GM13977 (cell line): ENCODE measurements around the gene PDZD7.
A peak's percentile ranks its signal among the peaks of the same experiment; 100 is the strongest.

Experiments used
- DNase-seq: peaks from one replicate; pipeline ENCODE4 v3.0.0; 2012; ENCODE audit warnings: low spot score
- in situ Hi-C: fragments of 300-500 bp; cut with MboI; formaldehyde crosslinking; loops from one replicate; pipeline ENCODE4 v1.12.0; 2022; ENCODE audit warnings: low sequenced_read_pairs, low pct_unique_long_range_greater_than_20kb, mixed read lengths, inconsistent platforms; ENCODE audit not compliant: unreplicated experiment
- TF ChIP-seq, protein P1 (sequence below): IDR thresholded peaks from 2 replicates; pipeline ENCODE4 v1.5.1; 2012; ENCODE audit warnings: mild to moderate bottlenecking, control low read depth; ENCODE audit not compliant: insufficient read depth; ENCODE audit errors: extremely low read depth, missing control alignments

Gene PDZD7

DNA sequence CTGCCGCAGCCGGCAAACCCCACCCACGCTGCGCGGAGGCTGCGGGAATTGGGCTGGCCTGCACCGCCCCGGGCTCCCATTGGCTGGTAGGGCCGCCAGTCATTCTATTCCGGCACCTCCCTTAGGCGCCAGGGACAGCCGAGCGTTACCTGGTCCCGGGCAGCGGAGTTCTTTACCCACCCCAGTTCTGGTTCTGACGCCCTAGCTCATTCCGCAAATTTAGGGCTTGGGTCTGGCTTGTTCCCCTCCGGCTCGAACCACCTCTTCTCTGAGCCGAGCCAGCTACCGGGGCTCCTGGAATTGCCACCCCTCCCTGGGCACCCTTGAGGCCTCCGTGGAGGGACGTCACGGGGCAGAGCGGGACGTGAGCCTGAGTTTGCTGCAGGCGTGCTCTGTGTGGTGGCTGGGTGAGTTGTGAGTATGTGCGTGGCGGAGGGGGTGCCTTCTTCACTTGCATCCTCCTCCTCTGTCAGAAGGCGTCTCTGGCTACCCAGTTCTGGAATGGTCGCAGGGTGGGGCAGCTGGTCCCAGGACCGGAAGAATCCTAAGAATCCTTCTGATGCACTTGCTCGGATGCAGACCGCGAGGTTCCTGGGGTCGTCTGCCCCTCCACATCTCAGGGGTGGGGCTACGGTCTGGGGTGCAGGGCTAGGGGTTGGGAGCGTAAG, at the start of gene PDZD7, which contains the start of gene SFXN3:
Gene PDZD7, minus strand, starts transcription at position 2 of the 668 bp plus-strand sequence. CDS start 910 bp downstream, outside the sequence.
Gene SFXN3, plus strand, starts transcription at position 107 of the 668 bp plus-strand sequence. CDS start 3,461 bp downstream, outside the sequence.
- in situ Hi-C loops, result no loop called here
- TF ChIP-seq, protein P1, sequence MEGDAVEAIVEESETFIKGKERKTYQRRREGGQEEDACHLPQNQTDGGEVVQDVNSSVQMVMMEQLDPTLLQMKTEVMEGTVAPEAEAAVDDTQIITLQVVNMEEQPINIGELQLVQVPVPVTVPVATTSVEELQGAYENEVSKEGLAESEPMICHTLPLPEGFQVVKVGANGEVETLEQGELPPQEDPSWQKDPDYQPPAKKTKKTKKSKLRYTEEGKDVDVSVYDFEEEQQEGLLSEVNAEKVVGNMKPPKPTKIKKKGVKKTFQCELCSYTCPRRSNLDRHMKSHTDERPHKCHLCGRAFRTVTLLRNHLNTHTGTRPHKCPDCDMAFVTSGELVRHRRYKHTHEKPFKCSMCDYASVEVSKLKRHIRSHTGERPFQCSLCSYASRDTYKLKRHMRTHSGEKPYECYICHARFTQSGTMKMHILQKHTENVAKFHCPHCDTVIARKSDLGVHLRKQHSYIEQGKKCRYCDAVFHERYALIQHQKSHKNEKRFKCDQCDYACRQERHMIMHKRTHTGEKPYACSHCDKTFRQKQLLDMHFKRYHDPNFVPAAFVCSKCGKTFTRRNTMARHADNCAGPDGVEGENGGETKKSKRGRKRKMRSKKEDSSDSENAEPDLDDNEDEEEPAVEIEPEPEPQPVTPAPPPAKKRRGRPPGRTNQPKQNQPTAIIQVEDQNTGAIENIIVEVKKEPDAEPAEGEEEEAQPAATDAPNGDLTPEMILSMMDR, result no peak
- DNase-seq, result peak; percentile 97

- in situ Hi-C loops, result no loop called here
- TF ChIP-seq, protein P1, result no peak
- no peak for DNase-seq
Measured at GRCh38 chr10:101079874-101080273, 48.9 kb upstream of the PDZD7 start.

DNA sequence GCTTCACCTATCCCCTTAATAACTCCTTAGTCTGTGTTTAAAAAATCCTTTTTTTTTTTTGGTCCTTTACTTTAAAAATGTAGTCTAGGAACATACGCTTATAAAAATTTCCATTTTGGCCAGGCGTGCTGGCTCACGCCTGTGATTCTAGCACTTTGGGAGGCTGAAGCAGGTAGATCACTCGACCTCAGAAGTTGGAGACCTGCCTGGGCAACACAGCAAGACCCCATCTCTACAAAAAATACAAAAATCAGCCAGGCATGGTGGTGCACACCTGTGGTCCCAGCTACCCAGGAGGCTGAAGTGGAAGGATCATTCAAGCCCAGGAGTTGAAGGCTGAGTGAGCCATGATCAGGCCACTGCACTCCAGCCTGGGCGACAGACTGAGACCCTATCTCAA, 45.7 kb upstream of the PDZD7 start:
- no peak for DNase-seq
- TF ChIP-seq, protein P1, result no peak
- in situ Hi-C loops, result no loop called here

DNA sequence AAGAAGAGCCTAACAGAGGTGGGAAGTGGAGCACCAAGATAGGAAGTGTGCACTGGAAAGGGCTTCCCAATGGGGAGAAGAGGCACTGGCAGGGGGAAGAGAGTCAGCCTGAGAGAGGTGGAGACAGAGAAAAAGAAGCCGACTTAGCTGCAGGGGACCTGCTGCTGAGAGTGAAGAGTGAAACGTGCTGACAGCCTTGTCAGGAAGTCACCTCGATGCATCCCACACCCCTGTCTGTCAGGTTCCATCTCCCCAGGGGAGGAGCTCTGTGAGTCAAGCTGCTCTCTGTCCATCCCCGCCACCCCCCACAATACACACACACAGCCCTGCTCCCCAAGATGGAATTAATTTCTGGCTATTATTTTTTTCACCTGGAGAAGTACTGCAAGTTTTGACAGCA, 44.8 kb upstream of the PDZD7 start:
- TF ChIP-seq, protein P1, result no peak
- DNase-seq, result no peak
- in situ Hi-C loops, result no loop called here

DNA sequence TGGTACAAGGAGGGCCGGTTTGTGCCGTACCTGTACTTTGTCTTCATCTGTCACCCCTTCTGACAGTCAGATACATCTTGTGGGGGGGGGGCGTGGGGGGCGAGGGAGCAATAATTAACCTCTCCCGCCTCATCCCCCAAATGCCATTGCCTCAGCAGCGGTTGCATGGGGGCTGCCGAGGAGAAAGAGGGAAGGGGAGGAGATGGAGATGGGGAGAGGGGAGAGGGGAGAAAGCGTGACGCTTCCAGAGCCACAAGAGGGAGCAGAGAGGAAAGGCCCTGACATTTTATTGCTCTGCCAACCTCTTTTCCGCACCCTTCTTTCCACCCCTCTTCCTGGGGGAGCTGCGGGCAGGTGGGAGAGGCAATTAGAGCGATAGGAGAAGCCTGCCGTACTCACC, 42.7 kb upstream of the PDZD7 start:
- no peak for DNase-seq
- TF ChIP-seq, protein P1, result no peak
- in situ Hi-C loops, result no loop called here

DNA sequence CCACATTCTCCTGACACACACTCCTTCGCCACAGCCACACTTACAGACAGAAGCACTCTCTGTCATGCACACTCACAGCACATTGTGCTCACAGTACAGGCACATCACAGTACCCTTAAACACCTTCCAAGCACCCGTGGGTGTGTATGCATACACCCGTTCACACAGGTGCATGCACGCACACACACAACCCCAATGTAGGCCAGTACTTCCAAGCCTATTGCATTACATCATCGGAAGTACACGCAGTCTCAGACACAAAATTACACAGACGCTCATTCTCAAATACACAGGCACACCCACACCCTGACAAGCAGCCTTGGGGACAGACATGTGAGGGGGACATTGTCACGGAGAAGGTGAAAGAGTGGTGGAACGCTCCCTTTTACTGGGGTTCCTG, 42.0 kb upstream of the PDZD7 start:
- TF ChIP-seq, protein P1, result no peak
- in situ Hi-C loops, result no loop called here

More for the DNA sequence above, 42.0 kb upstream of the PDZD7 start:
- no peak for DNase-seq
